IPS-15b (cell line): ENCODE results near the gene CCS.

Experiments used
- H3K27me3 ChIP-seq: one replicate; pipeline ENCODE4 v1.6.1; 2013; ENCODE audit warnings: low read length; ENCODE audit not compliant: control insufficient read depth, insufficient read depth
- H3K36me3 ChIP-seq: one replicate; pipeline ENCODE4 v1.6.1; 2013; ENCODE audit warnings: low read length; ENCODE audit not compliant: control insufficient read depth, insufficient read depth
- H3K4me1 ChIP-seq: one replicate; pipeline ENCODE4 v1.6.1; 2013; ENCODE audit warnings: mild to moderate bottlenecking, low read length; ENCODE audit not compliant: control insufficient read depth, insufficient read depth
- H3K4me3 ChIP-seq: one replicate; pipeline ENCODE4 v1.5.1; 2013; ENCODE audit warnings: low read depth, low read length
- H3K9ac ChIP-seq: one replicate; pipeline ENCODE4 v1.6.1; 2013; ENCODE audit warnings: low read depth, mild to moderate bottlenecking, low read length
- H3K9me3 ChIP-seq: one replicate; pipeline ENCODE4 v1.6.1; 2013; ENCODE audit warnings: mild to moderate bottlenecking, low read length; ENCODE audit not compliant: control insufficient read depth, insufficient read depth

CCS gene

GRCh38 chr11:66562907-66563583, 29.9 kb upstream of the CCS start:
- no peaks in the 10 kb centered on the region for H3K27me3 ChIP-seq
- H3K36me3 ChIP-seq = peaks cover 34% of the 10 kb centered on the region
- H3K4me1 ChIP-seq = no peaks in the 10 kb centered on the region
- H3K4me3 ChIP-seq = no peak overlapping the region
- H3K9me3 ChIP-seq = no peaks in the 10 kb centered on the region
- no peak overlapping the region for H3K9ac ChIP-seq

DNA sequence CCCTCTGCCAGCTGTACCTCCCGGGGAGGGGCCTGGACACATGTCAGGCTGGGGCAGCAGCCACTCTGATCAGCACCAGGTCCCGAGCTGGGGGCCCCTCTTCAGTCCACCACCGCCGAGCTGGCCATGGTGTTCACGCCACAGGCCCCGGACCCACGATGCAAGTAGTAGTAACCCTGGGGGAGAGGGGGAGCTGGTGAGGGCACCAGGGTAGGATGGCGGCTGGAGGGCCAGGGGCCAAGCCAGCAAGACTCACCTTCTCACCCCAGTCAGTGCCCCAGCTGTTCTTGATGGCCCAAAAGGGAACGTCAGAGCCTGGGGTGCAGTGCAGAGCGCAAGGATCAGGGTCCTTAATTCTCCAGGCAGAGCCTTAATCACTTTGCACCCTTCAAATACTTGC, 29.2 kb upstream of the CCS start:
- H3K27me3 ChIP-seq = no peaks in the 10 kb centered on the region
- no peak overlapping the region for H3K9ac ChIP-seq
- H3K9me3 ChIP-seq = no peaks in the 10 kb centered on the region
- H3K36me3 ChIP-seq = peaks cover 34% of the 10 kb centered on the region
- H3K4me1 ChIP-seq = no peaks in the 10 kb centered on the region
- no peak overlapping the region for H3K4me3 ChIP-seq

DNA sequence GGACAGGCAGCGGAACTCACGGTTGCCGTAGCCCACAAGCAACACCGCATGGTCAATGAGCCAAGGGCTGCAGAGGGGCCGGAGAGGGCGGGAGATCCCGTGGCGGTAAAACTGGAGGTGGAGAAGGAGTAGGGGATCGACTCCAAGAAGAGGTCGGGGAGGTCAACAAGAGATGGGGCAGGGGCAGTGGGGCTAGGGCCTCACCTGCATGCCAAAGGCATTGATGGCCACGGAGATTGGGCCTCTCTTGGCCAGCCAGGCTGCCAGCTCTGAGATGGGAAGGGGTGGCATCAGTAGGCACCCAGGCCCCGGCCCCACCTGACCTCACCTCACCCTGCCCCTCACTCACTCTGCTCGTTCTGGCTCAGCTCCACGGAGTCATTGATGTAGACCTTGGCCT, 28.4 kb upstream of the CCS start:
- no peak overlapping the region for H3K4me3 ChIP-seq
- no peaks in the 10 kb centered on the region for H3K9me3 ChIP-seq
- H3K4me1 ChIP-seq = no peaks in the 10 kb centered on the region
- peaks cover 34% of the 10 kb centered on the region for H3K36me3 ChIP-seq
- no peak overlapping the region for H3K9ac ChIP-seq
- H3K27me3 ChIP-seq = no peaks in the 10 kb centered on the region

DNA sequence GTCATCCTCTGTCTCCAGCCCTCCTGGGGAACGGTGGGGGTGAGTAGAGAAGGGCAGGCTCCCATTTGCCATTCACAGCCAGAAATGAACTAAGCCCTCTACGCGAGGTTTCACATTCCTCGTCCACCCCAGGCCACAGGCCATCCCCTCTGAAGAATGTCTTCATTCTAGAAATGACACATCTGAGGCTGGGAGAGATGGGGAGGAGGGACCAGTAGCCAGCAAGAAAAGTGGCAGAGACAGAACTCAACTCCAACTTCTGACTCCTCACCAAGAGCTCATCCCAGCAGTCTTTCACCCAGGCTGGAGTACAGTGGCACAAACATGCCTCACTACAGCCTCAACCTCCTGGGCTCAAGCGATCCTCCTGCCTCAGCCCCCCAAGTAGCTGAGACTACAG, 28.0 kb upstream of the CCS start:
- H3K4me3 ChIP-seq = no peak overlapping the region
- H3K27me3 ChIP-seq = no peaks in the 10 kb centered on the region
- no peak overlapping the region for H3K9ac ChIP-seq
- H3K36me3 ChIP-seq = peaks cover 33% of the 10 kb centered on the region
- no peaks in the 10 kb centered on the region for H3K4me1 ChIP-seq
- H3K9me3 ChIP-seq = no peaks in the 10 kb centered on the region

- Histone ChIP-seq H3K4me1 (peaks cover 4% of the 10 kb centered on the region), H3K9me3 (no peaks in the 10 kb centered on the region), H3K9ac (no peak overlapping the region), H3K36me3 (peaks cover 25% of the 10 kb centered on the region), H3K27me3 (no peaks in the 10 kb centered on the region), H3K4me3 (no peak overlapping the region)
These were observed 26.8 kb upstream of the CCS start for GRCh38 chr11:66566221-66566620.

DNA sequence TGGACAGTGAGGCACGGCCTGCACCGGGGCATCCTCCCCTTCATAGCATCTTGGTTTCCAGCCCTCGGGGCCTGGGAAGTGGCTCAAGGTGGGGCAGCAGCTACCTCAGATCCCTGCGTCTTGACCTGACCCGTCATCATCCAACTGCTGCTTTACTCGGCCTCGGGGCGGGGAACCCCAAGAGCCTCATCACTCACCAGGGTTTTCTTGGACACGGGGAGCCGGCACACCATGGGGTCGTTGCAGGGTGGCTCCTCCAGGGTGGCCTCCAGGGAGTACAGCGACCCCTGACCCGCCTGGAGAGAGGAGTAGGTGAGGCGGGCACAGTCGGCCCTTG, 25.2 kb upstream of the CCS start:
- H3K9me3 ChIP-seq = no peaks in the 10 kb centered on the region
- peaks cover 12% of the 10 kb centered on the region for H3K36me3 ChIP-seq
- no peak overlapping the region for H3K9ac ChIP-seq
- H3K27me3 ChIP-seq = no peaks in the 10 kb centered on the region
- H3K4me1 ChIP-seq = peaks cover 4% of the 10 kb centered on the region
- no peak overlapping the region for H3K4me3 ChIP-seq

DNA sequence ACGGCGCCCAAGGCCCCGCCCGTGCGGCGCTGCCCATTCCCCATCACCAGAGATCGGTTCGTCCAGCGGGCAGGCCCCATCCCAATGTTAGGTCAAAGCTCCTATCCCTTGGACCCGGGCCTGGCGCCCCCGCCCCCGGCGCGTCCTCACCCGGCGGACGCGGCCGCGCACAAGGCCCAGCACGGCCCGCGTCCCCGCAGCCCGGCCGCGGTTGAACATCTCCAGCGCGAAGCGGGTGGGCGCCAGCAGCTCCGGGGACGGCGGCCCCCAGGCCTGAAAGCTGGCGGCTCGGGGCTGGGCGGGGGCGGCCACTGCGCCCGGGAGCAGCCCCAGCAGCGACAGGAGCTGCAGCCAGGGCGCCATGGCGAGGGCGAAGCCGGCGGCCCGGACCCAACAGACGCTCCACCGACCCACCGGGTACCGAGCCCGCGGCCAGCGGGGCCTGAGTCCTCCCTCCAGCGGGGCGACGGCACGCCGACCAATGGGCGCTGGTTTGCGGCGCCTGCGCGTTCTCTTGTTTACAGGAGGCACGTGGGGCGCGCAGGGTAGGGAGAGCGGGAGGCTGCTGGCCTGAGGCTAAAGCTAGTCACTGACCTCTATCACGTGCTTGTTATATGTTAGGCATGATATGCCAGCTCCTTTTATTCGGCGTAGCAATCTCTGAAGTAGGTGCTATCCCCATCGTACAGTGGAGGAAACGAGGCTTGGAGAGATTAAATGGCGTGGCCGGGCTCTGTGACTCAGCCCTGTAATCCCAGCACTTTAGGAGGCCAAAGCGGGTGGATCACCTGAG, 24.7 kb upstream of the CCS start, which contains the start of gene CTSF:
Gene CTSF (minus strand): TSS at position 483 of the 793 bp plus-strand sequence. CDS start 120 bp downstream, at position 363.
- H3K9ac ChIP-seq = no peak within 1 kb of the TSS
- peaks cover 4% of the 10 kb centered on the region for H3K4me1 ChIP-seq
- H3K4me3 ChIP-seq = peak within 1 kb of the TSS; percentile 22
- H3K27me3 ChIP-seq = no peaks in the 10 kb centered on the region
- no peaks in the 10 kb centered on the region for H3K9me3 ChIP-seq
- peaks cover 10% of the 10 kb centered on the region for H3K36me3 ChIP-seq

DNA sequence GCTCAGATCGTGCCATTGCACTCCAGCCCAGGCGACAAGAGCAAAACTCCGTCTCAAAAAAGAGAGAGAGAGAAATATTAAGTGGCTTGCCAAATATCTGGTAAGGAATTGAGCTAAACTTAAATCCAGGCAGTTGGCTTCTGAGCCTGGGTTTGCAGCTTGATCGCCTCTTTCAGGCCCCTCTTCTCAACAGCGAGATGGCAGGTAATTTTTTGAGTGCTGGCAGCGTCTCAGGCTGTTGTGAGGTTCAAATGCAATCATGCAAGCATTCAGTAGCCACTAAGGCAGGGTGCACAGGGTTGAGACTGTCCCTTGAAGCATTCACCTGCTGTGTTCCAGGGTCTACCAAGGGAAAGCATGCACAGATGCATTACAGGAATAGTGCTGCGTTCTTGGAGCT, 23.9 kb upstream of the CCS start:
- Histone ChIP-seq H3K9me3 (no peaks in the 10 kb centered on the region), H3K9ac (no peak overlapping the region), H3K27me3 (no peaks in the 10 kb centered on the region), H3K36me3 (peaks cover 3% of the 10 kb centered on the region), H3K4me3 (no peak overlapping the region), H3K4me1 (peaks cover 4% of the 10 kb centered on the region)

DNA sequence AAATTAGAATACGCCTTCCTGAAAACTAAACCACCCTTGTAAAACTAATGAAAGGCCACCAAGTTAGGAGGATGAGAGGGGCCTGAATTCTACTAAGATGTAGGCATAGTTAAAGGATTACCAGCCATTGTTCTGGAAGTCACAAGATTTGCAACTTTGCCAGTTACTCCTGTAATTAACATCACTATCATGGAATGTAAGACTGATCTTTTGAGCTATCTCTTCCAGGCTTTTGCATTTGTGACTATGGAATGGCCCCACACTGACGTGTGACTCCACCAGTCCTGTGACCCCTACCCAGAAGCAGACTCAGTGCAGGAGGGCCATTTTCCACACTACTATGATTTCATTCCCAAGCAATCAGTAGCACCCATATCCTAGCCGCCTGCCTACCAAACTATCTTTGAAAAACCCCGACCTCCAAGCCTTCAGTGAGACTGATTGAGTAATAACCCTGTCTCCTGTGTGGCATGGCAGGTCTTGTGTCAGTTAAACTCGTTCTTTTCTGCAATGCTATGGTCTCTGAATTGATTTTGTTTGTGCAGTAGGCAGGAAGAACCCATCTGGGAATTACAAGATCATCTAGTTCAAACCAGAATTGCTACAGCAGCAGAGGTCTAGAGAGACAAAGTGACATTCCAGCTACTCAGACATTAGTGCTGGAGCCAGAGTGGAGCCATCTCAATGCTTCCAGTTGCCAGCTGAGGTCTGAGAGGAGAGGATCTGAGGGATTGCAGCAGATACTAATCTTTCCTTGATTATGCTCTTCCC, 22.7 kb upstream of the CCS start:
- no peak overlapping the region for H3K4me3 ChIP-seq
- H3K4me1 ChIP-seq = peaks cover 4% of the 10 kb centered on the region
- no peak overlapping the region for H3K9ac ChIP-seq
- no peaks in the 10 kb centered on the region for H3K9me3 ChIP-seq
- H3K27me3 ChIP-seq = no peaks in the 10 kb centered on the region
- peaks cover 3% of the 10 kb centered on the region for H3K36me3 ChIP-seq

DNA sequence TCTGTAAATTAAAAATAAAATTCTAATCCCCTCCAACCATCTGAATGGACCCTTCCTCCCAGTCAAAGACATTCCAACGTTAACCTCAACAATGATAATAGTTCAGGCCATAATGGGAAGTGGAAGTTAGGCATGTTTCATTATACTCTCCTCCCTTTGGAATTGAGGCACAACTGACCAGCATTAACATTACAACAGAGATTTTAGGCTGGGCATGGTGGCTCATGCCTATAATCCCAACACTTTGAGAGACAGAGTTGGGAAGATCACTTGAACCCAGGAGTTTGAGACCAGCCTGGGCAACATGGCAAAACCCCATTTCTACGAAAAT, 22.2 kb upstream of the CCS start:
- Histone ChIP-seq H3K9me3 (no peaks in the 10 kb centered on the region), H3K9ac (no peak overlapping the region), H3K4me3 (no peak overlapping the region), H3K36me3 (no peaks in the 10 kb centered on the region), H3K27me3 (no peaks in the 10 kb centered on the region), H3K4me1 (peaks cover 4% of the 10 kb centered on the region)

DNA sequence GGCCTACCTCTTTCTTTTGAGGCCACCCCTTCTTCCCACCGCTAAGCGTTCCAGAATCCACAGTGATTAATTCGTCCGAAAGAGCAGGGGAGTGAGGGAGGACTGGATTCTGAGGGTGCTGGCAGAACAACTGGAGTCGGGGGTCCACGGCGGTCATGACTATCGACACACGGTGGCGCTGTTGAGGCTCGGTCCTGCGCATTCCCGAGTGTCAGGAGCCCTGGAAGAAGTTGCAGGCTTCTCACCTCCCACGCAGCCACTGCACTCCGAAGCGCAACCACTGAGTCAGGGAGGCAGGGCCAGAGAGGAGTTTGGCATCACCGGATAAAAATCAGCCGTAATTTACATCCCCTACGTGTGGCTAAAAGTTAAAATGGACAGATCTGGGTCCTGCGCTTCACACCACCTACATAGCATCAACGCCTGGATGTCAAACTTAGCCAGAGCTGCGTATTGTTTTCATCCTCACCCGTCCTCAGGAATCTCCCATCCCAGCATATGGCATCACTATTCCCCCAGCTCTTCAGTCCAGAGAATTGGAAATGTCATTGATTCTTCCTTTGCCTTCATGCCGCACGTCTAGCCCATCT, 13.9 kb upstream of the CCS start:
- Histone ChIP-seq H3K9me3 (no peaks in the 10 kb centered on the region), H3K9ac (no peak overlapping the region), H3K4me3 (no peak overlapping the region), H3K27me3 (peaks cover 5% of the 10 kb centered on the region), H3K4me1 (no peaks in the 10 kb centered on the region), H3K36me3 (no peaks in the 10 kb centered on the region)
